HG02885 (cell line): ENCODE data around the gene SPG7.
A peak's percentile ranks its signal among the peaks of the same experiment; 100 is the strongest.
"Not testable (repeated sequence)": the region's sequence is repeated elsewhere in the genome, so short reads cannot be mapped to it uniquely, and the experiment has no call there.

Source experiments
- ATAC-seq: cut with Tn5 transposase; IDR thresholded peaks from one replicate; pipeline ENCODE4 v1.9.1; 2021; ENCODE audit warnings: mild to moderate bottlenecking; ENCODE audit not compliant: unreplicated experiment, poor library complexity

SPG7 gene

DNA sequence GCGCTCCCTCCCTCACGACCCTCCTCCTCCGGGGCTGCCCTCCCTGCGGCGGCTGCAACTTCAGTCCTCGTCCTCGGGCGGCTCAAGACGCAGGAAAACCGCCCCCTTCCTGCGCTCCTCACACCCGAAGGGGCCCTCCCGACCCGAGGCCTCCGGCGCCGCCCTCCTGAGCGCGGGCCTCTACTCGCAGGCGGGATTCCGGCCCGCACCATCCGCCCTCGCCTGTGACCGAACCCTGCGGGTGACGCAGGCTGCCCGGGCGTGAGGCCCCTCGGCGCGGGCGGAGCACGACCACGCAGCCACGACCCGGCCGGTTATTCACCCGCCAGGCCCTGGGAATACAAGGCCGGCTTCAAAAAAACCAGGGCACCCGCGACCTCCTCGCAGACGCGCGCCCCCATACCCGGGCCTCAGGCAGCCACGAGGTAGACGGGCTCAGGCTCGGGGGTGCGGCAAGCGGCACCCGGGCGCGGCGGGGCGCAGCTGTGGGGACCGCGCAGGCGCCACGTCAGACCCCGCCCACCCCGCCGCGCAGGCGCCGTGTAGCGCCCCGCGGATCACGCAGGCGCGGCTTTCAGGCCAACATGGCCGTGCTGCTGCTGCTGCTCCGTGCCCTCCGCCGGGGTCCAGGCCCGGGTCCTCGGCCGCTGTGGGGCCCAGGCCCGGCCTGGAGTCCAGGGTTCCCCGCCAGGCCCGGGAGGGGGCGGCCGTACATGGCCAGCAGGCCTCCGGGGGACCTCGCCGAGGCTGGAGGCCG is at the start of gene SPG7:
TSS of gene SPG7 (plus strand) at position 570 of the 757 bp plus-strand sequence. CDS start at position 585, 15 bp downstream.
- peak; percentile 78 for ATAC-seq

GRCh38 chr16:89458551-89458950 is 49.7 kb upstream of the SPG7 start:
- ATAC-seq: no peak

- no peak for ATAC-seq
Observed at GRCh38 chr16:89458967-89459366, 49.2 kb upstream of the SPG7 start.

- no peak for ATAC-seq
Observed at GRCh38 chr16:89460556-89460955, 47.6 kb upstream of the SPG7 start.

DNA sequence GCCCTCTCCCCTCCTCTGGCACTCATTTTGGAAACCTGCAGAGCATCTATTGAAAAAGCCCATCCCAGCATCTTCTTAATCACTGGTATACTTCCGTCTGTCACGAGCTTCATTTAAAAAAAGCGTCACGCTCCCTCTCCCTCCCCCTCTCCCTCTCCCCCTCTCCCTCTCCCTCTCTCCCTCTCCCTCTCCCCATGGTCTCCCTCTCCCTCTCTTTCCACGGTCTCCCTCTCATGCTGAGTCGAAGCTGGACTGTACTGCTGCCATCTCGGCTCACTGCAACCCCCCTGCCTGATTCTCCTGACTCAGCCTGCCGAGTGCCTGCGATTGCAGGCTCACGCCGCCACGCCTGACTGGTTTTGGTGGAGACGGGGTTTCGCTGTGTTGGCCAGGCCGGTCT is 46.3 kb upstream of the SPG7 start:
- ATAC-seq: not testable (repeated sequence)

DNA sequence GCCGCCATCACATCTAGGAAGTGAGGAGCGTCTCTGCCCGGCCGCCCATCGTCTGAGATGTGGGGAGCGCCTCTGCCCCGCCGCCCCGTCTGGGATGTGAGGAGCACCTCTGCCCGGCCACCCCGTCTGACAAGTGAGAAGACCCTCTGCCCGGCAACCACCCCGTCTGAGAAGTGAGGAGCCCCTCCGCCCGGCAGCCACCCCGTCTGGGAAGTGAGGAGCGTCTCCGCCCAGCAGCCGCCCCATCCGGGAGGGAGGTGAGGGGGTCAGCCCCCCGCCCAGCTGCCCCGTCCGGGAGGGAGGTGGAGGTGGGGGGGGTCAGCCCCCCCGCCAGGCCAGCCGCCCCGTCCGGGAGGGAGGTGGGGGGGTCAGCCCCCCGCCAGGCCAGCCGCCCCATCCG is 45.6 kb upstream of the SPG7 start:
- not testable (repeated sequence) for ATAC-seq

- ATAC-seq: not testable (repeated sequence)
Observed at GRCh38 chr16:89463312-89463711, 44.9 kb upstream of the SPG7 start.

- no peak for ATAC-seq
Observed at GRCh38 chr16:89466920-89467319, 41.3 kb upstream of the SPG7 start.

GRCh38 chr16:89467382-89467781 is 40.8 kb upstream of the SPG7 start:
- no peak for ATAC-seq

GRCh38 chr16:89472711-89473075 is 35.5 kb upstream of the SPG7 start:
- ATAC-seq: no peak

- ATAC-seq: no peak
Observed at GRCh38 chr16:89473136-89473712, 35.0 kb upstream of the SPG7 start.

- no peak for ATAC-seq
Observed at GRCh38 chr16:89473791-89474414, 34.3 kb upstream of the SPG7 start.

DNA sequence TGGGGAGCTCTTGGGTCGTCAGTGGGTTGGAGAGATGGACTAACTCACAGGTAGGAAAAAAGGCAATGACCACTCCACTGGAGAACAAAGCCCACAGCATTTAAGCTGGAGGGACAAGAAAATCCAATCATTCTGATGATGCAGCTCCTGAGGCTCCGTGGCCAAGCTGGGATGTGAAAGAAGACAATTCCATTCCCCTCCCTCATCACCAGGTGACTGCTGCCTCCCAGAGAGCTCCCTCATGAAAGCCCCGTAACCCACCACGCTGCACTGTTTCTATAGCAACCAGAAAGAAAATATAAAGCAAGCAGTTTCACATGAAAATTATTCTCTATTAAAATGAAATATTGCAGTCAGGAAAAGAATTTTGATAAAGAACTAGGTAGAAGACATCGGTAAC is 33.1 kb upstream of the SPG7 start:
- no peak for ATAC-seq

GRCh38 chr16:89476379-89476778 is 31.8 kb upstream of the SPG7 start:
- ATAC-seq: peak; percentile 27

DNA sequence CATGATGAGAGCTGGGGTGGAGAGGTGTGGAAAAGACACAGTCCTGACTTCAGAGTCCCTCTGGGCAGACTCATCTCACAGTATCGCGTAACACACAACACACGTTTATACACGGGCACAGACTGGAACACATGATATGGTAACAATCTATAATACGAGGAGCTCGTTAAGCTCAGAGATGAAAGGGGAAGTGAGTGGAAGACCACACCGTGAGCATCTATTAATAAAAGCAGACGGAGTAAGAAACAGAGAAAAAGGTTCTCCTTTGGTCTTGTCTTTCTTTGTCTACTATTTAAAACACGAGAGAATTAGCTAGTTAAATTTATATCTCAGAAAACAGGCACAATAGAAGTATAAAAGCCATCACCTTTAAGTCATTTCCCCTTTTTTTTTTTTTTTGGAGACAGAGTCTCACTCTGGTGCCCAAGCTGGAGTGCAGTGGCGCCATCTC is 31.4 kb upstream of the SPG7 start:
- peak; percentile 53 for ATAC-seq

DNA sequence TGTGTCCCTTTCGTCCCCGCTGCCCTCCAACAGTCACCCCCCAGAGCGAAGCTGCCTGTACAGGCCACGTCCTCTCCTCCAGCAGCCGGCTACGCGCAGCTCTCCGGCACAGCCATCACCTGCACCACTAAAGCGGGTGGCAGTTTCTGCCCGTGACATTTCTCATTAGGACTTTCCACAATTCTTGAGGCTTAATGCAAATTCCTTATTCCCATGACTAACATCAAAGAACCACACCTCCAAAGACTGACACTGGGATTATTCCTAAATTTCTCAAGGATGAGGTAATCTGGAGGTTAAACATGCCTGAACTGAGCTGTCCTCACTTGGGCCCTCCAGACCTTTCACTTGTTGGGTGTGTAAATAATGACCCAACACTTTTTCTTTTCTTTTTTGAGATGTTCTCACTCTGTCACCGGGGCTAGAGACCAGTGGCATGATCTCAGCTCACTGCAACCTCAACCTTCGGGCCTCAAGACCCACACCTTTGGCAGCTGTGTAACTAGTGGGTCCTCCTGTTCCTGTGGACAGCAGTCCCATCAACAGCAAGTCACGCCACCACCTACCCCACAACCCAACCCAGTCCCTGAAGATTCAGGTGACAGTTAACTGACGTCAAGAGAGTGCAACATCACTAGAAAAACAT is 29.5 kb upstream of the SPG7 start:
- ATAC-seq: no peak

GRCh38 chr16:89481356-89481955 is 26.7 kb upstream of the SPG7 start:
- ATAC-seq: no peak

DNA sequence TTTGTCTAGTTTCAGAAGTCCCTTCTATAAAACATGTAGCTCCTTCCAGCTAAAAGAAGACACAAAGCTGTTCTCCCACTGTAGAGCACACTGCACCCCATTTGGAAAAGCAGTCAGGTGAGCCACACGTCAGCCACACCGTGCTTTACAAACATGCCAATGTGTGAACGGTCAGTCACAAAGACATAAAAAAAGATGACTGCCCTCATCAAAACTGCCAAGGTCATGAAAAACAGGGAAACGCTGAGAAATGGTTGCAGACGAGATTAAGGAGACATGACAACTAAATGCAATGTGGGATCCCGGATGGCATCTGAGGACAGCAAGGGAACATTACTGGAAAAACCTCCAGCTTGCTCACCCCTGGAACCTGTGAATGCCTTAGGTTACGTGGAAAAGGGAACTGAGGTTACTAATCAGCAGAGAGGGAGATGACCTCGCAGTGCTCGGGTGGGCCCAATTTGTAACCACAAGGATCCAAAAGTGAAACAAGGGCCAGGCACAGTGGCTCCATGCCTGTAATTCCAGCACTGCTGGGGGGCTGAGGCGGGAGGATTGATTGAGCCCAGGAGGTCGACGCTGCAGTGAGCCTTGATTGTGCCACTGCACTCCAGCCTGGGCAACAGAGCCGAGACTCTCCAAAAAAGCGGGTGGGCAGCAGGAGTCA is 25.9 kb upstream of the SPG7 start:
- ATAC-seq: no peak

- no peak for ATAC-seq
Observed at GRCh38 chr16:89482817-89483205, 25.4 kb upstream of the SPG7 start.

GRCh38 chr16:89484041-89484501 is 24.1 kb upstream of the SPG7 start:
- no peak for ATAC-seq
